GM19023 (cell line): Measurements from ENCODE around the gene ELMO2.

ENCODE experiments used
- ATAC-seq: cut with Tn5 transposase; IDR thresholded peaks from one replicate; pipeline ENCODE4 v1.9.1; 2021; ENCODE audit warnings: mild to moderate bottlenecking, moderate library complexity; ENCODE audit not compliant: unreplicated experiment

ELMO2 gene, protein sequence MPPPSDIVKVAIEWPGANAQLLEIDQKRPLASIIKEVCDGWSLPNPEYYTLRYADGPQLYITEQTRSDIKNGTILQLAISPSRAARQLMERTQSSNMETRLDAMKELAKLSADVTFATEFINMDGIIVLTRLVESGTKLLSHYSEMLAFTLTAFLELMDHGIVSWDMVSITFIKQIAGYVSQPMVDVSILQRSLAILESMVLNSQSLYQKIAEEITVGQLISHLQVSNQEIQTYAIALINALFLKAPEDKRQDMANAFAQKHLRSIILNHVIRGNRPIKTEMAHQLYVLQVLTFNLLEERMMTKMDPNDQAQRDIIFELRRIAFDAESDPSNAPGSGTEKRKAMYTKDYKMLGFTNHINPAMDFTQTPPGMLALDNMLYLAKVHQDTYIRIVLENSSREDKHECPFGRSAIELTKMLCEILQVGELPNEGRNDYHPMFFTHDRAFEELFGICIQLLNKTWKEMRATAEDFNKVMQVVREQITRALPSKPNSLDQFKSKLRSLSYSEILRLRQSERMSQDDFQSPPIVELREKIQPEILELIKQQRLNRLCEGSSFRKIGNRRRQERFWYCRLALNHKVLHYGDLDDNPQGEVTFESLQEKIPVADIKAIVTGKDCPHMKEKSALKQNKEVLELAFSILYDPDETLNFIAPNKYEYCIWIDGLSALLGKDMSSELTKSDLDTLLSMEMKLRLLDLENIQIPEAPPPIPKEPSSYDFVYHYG

DNA sequence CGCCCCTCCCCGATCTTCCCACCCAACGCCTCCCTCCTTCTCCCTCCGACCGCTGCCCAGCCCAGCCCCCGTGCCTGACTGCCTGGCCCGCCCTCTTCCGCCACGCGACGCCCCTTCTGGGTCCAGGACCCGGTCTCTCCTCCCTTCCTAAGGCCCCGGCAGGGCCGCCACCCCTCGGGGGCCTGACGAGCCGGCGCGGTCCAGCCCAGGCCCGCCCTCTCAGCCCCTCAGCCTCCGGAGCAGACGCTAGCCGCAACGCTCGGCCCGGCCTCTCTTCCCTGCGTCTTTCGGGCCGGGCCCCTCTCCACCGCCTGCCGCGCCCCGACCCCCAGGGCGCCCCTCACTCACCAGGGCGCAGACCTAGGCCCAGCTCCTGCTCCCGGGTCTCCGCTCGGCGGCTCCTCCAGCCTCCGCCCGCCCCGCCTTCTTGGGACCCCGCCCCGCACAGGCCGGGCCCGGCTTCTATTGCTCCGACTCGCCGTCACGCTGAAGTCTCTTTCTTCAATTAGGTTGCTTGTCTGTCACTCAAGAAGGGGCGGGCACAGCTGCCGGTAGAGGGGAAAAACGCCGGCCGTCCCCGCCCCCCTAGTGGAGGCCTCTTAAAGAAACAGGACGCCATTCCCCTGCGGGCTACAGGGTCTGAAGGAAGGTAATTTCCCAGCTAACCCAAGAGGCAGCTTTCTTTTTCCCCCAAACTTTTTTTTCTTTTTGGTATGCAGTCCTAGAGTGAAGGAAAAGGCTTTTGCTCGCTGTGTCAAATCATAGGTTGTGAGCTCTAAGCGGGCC, at the start of gene ELMO2:
Gene ELMO2, minus strand, starts transcription at position 416 of the 786 bp plus-strand sequence. CDS start 12,133 bp downstream, outside the sequence.
- ATAC-seq, result peak; percentile 83

DNA sequence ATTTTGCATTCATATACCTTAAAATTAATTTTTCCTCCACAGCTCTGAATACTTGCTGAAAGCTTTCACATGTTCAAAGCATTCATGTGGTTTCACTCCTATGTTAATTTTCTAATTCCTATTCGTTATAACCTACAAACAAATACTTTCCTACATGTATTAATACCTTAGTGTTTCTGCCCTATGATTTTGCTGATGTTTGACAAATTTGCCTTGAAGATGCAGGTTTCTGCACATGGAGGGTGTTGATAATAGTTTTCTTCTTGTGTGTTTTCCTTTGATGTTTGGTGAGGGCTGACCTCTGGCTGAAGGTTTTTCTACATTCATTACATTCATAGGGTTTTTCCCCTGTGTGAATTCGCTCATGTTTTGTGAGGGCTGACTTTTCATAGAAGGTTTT, 49.3 kb upstream of the ELMO2 start:
- ATAC-seq, result no peak

DNA sequence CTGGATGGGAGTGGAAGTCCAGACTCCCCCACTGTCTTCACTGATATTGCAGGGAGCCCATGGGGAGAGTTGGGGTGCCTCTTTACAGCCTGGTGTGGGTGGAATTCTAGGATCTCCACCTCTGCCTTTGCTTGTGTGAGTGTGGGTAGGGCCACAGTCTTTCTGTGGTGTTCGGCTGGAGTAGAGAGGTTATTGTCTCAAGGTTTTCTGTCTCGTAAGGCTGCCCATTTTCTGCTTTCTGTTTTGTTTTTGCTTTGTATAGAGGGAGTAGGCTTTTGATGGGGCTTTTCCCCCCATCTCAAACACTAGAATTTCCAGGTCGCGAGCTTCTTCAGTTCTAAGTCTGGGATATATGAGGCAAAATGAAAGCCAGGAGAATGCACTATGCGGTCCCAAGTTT, 40.4 kb upstream of the ELMO2 start:
- ATAC-seq, result no peak

DNA sequence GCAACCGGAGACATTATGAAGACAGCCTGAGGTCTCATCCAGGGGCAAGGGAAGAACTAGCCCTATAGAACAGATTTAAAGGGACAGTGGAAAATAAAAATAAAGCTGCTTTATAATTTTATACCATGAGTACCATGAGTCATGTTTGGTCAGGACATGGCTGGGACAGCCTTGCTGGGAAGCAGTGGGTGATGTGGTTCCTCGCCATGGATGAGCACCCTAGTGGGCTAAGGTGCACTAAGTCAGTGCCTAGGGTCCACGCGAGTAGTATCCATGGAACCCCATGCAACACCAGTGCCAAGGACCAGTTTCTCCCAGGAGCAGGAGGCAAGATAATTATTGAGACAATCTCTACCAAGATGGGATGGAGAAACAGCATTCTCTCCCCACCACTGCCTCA, 33.4 kb upstream of the ELMO2 start:
- no peak for ATAC-seq

DNA sequence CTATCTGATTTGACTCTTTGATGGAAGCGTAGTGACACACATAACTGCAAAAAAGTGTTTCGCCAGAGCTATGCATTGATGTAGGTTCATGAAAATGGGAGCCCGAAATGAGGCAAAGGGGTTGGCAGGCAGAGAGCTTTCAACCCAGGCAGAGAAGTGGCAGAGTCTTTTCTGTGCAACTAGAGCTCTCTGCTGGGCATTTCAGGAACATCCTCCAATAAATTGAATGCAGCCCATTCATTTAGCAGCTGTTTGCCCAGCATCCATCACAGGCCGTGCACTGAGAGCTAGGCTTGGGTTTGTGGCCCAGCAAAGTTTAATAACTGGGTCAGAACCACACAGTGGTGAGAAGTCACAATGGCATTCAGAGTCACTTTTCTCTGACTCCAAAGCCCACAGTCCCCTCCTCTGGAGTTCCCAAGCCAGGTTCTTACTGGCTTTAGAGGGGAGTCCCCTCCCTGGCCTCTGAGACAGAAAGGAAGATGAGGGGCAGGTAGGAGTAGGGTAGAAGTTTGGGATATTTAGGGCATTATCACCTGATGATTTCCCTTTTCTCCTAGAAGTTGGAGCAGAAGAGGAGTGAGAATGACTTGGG, 31.8 kb upstream of the ELMO2 start:
- ATAC-seq, result no peak

DNA sequence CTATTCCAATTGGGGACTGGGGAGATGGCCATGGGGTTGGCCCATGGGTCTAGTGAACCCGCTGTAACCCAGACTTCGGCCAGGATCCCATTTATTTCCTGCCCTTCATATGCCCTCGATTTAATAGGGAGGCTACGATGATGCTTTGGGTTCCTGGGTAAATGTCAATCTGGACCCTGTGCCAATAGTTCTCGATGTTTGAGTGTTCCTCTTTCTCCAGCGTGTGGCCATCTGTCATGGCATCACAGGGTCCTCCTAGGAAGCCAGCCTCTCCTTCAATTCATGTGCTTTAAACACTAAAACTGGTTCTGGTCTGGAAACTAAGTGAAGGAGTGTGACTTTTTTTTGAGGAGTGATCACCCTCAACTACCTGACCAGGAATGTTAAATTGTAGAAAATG, 28.7 kb upstream of the ELMO2 start:
- no peak for ATAC-seq

DNA sequence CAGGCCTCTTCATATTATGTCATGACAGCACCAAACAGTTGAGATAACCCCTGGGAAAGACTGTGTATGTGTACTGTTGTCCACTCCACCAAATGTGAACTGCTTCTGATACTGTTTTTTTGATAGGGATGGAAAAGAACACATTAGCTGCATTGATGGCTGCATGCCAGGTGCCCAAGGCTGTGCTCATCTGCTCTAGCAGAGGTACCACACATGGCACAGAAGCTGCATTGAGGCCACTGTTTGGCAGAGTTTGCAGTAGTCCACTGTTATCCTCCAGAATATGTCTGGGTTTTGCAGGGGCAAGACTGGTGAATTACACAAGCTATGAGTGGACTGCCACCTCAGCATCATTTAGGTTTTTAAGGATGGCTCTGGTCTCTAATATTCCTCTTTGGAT, 28.2 kb upstream of the ELMO2 start:
- ATAC-seq, result no peak

DNA sequence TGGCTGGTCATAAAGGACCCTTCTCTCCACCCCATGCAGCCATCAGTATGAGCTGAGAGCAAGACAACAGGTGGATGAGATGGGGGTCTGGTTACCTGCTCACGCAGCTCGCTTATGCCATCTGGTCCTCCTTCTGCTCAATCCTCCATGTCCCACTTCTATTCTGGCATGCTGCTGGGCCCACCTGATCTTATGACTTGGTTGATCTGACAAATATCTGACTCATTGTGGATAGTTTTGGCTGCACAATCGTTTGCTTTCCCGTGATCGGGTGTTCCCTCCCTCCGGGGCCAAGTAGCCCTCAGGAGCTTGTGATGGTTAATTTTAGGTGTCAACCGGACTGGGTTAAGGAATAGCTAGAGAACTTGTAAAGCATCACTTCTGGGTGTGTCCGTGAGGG, 26.6 kb upstream of the ELMO2 start:
- ATAC-seq, result no peak

DNA sequence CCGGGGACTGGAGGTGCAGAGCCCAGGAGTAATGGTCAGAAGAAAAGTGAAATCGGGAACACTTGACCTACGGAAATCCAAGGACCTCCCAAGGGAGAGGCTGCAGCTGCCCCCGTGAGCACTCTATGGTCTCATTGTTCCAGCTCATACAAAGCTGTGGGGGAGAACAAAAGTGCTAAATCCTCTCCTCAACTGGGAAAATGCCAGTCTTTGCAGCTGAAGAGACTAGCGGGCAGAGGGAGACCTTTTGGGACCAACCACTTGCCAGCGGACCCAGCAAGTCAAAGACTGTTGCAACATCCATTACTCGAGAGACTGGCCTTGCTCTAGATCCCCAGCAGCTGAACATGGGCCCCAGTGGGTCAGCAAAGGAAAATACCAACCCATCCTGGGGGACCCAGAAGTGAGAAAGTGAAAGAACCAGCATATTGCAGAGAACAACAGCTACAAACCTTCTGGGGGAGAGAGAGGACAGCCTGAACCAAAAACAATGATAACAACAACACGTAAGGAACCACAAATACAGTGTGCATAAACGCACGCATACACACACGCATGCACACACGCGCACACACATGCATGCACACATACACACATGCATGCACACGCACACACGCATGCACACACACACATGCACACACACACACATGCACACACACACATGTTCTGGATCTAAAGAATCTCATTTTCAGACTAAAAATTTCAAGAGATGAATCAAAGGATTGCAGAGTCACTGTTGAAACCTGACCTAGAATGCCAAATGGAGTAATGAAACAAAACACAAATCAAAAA, 24.7 kb upstream of the ELMO2 start:
- no peak for ATAC-seq

DNA sequence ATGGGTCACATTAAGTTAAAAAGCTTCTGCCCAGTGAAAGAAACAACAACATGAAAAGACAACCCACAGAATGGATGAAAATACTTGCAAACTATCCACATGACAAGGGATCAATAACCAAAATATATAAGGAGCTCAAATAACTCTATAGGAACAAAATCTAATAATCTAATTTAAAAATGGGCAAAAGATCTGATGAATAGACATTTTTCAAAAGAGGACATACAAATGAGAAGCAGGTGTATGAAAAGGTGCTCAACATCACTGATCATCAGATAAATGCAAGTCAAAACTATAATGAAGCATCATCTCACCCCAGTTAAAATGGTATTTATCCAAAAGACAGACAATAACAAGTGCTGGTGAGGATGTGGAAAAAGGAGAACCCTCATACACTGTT, 21.0 kb upstream of the ELMO2 start:
- ATAC-seq, result no peak

DNA sequence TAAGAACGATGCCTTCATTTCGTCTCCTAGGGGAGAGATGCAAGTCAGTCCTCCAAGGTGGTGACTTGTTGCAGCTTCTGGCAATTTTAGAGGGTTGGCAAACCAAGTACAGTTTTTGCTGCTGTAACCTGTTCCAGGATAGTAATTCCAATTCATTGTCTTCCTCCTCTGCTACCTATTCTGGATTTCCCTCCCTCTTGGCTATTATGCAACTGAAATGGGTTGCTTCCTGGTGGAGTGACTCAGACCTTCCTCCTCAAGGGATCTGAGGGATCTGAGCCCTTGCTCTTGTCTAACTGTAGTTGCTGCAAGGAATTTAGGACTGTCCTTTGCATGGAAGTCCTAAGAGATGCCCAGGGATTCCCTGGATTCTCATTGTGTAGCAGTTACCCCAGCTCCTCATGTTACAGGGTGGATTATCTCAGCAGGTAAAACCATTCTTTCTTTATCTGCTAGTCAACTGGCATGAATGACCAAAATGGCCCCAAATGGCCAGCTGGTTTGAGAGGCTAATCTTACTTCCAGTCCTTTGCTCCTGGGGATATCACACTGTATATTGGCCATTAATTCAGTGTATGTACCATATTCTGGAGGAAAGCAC, 17.6 kb upstream of the ELMO2 start:
- no peak for ATAC-seq

DNA sequence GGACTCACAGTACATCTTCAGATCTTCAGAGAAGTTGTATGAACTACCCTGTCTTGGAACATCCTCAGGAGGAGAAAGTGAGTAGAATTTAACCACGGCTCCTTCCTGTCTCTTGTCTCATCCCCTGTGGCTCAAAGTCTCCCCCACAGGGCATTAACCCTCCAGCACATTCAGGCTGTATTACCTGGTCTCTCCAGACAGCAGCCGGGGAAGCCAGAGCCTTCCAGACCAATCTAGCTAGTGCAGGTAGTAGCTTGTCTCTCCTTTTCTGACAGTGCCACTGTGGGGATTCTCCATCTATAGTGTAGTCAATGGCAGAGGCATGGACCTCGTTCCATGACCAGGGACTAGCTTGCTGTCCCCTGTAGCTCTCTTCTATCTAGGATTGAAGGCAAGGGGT, 16.9 kb upstream of the ELMO2 start:
- no peak for ATAC-seq

DNA sequence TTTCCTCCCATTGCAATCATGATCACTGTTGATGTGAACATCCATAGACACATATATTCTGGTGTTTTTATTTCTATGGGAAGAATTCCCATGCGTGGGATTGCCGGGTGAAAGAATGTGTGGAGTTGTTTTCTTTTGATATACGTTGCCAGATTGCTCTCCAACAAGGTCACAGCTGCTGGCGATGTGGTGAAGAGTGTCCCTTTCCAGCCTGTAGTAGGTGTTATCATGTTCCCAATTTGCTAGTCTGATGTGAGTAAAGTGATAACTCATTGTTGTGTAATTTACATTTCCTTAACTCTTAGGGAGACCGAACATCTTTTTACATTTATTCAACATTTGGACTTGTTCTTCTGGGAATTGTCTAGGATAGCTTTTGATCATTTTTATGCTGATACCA, 14.5 kb upstream of the ELMO2 start:
- no peak for ATAC-seq

DNA sequence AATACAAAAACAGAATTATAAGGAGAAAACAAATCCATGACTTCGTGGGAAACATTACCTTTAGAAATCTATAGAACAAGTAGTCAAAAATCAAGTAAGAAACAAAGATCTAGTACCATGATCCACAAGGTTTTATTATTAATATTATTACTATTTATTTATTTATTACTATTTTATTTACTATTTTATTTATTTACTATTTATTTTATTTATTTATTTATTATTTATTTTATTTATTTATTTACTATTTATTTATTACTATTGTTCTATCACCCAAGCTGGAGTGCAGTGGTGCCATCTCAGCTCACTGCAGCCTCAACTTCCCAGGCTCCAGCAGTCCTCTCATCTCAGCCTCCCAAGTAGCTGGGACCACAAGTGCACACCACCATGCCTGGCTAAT, 13.5 kb upstream of the ELMO2 start:
- ATAC-seq, result no peak

DNA sequence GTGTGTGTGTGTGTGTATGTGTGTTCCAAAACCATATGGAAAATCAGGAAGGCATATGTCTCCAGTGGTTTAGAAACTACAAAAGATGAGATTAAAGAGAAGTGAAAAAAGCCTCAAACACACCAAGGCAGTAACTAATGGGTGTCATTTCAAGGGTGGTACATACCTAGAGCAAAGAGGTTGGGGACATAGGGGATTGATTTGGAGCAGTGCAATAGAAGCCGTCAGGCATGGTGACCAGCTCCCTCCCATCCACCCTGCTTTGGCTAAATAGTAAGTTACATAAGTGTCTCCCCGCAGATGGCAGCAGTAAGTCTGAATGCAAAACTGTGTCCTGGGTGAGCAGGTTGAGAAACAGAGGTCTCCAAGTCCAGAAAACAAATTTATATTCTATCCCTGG, 10.4 kb upstream of the ELMO2 start:
- no peak for ATAC-seq

DNA sequence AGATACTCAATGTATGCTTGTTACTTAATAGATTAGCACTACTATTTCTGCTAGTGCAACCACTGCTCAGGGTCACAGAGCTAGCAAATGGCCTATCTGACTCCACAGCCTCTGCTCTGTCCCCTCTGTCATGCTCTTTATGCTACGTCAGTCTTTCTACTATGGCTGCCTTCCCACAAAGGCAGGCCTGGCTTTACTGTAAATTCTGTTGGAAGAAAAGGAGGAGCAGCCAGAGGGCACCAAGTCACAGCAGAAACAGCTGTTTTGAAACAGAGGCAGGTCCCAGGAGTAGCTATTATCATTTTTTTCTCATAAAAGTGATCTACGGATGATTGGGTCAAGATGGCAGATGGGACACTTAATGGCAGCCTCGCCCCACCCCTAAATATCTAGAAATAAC, 10.0 kb upstream of the ELMO2 start:
- ATAC-seq, result no peak

DNA sequence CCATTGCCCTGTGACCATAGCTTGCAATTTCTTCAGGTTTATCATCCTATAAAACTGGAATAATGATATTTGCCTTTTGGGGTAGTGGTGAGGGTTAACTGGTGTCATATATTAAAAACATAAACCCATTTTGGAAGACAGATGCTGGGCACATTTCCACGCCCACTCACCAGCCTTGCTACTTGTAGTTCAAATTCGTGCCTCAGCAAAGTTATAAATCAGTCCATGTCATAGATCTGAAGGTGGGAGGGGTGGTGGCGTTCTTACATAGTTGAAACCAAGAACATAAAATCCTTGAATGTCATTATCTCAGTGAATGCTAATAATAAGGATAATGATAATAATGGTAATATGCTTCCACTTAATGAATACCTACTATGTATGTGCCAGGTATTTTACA, 9.4 kb upstream of the ELMO2 start:
- ATAC-seq, result no peak

DNA sequence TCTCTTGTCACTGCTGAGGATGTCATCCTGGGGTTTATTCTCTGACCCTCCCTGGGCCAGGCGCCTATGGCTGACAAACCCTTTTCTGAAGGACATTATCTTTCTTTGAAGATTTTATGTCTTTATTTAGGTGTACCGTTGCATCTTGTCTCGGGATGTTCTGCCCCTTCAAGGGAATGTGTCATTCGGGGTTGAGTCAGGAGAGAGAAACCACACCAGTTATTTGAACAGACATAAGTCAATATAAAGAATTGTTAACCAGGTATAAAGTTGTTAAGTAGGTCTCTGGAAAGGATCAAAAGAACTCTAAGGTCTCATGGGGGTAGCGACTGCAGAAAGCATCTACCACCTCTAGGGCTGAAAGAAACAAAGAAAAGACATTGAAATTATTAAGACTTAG, 8.2 kb upstream of the ELMO2 start:
- no peak for ATAC-seq

DNA sequence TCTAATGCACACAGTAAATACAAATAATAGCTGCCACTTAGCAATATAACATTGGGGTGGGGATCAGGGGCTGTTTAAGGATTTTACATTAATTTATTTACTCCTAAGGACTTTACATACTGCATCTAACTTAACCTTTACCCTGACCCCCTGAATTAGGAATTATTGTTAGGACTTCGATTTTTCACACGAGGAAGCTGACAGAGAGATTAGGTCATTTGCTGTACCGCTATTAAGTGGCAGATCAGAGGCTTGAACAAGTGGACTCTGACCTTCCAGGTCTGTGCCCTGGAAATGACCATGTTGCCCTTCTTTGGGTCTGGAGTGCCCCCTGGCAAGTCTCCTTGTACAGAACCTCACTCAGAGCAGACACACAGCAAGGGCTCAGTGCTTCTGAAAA, 5.2 kb upstream of the ELMO2 start:
- ATAC-seq, result no peak

DNA sequence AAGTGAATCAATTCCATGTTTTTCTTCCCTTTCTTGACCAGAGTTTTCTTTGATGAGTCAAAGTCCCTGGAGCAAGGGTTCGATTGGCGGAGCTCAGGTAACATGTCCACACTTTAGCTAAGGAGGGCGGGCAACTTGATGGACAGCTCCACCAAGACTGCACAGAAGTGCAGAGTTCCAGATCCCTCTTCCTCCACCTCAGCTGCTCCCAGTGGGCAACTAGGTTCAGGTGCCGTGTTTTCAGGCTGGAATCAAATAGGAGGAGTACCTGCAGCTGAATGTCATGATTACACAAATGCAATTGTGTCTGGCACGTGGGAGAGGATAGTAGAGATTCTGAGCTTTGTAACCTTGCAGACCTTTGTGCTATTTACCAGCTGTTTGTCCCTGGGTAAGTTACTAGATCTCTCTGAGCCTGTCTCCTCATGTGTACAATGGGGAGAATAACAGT, 1.9 kb upstream of the ELMO2 start:
- ATAC-seq, result no peak
